GM21528 (cell line): ENCODE results near the gene FAXDC2.

Source experiments
- ATAC-seq: cut with Tn5 transposase; IDR thresholded peaks from one replicate; pipeline ENCODE4 v1.9.1; 2021; ENCODE audit warnings: mild to moderate bottlenecking, moderate library complexity; ENCODE audit not compliant: unreplicated experiment, low FRiP score

FAXDC2 gene, protein sequence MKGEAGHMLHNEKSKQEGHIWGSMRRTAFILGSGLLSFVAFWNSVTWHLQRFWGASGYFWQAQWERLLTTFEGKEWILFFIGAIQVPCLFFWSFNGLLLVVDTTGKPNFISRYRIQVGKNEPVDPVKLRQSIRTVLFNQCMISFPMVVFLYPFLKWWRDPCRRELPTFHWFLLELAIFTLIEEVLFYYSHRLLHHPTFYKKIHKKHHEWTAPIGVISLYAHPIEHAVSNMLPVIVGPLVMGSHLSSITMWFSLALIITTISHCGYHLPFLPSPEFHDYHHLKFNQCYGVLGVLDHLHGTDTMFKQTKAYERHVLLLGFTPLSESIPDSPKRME

DNA sequence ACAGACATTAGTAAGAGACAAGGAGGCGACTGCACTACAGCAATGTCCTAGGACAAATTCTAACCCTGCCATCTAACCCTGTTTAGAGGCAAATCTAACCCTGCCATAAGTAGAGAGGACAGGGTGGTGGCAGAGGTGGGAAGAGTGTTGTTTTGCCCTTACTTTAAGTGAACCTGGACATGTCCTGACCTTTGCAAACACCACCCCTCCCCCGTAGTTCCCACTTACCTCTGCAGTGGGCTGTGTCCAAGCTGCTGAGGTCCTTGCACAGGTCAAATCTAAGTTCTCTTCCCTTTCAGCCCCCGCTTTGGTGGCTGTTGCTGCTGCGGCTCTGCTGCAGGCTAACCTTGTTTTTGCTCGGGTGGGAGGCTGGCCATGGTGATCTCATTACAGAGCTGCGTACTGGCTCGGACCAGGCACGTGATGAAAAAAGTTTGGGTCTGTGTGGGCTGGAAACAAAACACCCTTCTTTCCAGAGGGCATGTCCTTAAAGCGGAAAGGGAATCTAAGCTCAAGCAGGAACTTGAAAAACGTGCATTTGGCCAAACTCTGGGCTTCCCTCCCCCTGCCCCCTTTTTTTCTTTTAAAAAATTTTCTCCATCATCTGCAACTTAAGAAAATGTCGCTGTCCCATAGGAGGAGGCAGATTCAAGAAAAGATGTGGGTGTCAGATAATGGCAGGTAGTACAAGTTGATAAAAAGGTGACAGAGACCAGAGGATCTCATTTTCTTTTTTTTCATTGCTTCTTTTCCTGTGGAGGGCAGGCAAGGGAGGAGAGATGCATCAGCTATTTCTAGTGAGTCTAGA, at the start of gene FAXDC2:
Gene FAXDC2, minus strand, starts transcription at position 349 of the 808 bp plus-strand sequence. CDS start 12,425 bp downstream, outside the sequence.
- no peak for ATAC-seq

DNA sequence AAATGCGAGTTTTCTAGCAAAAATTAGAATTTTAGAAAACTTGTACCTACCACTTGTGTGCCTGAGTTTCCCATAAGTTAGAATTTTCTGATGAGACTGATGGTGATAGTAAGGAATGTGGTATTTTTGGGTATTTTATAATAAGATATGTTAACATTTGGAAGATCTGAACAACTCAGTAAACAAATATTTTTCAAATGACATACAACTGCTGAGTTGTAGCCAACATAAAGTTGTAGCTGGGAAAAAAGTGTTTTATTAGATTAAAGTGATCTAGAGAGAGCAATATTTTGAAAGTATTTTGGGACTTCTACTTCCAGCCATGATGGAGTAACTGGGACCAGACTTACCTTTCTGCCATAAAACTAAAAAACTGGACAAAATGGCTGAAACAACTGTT, 49.7 kb upstream of the FAXDC2 start:
- no peak for ATAC-seq

DNA sequence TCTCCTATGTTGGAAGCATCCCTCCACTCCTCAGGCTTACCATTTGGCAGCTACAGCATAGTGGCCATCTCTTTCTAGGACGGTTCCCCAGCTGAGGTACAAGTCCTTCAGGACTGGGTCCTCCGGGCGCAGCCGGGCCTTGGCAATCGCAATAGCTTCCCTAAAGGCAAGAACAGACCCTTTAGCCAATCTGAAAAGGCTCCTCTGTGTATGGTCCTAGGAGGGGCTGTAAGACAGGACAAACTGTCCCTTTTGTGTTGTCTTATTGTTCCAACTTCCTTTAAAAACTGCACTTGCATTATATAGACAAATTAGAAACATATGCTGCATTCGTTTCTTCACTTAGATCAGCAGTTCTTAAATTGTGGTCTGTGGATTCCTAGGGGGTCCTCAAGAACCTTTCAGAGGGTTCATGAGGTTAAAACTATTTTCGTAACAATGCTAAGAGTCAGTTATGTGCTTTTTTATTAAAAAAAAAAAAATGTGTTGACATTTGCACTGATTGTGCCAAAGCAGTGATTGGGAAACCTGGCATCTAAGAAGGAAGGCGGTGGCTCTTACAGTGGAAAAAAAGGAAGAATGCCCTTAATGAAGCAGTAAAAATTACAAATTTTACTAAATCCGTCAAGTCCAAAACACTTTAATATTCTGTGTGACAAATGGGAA, 48.9 kb upstream of the FAXDC2 start:
- no peak for ATAC-seq

DNA sequence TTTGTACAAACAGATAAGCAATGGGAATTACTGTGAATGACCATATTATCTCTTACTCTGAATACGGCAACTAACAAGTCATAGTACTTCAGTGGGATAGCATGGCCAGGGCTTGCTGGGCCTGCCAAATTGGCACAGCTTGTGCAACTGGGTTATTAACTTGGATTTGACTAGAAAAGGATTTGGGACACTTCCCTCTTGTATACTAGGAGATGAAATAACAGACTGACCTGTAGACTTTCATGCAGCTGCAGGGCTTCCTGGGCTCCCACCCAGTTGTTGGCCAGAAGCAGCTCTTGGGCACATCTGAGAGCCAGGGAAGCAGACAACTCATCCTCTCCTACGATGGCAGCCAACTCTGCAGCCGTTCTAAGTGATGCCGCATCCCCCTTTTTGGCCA, 47.8 kb upstream of the FAXDC2 start:
- ATAC-seq = no peak

DNA sequence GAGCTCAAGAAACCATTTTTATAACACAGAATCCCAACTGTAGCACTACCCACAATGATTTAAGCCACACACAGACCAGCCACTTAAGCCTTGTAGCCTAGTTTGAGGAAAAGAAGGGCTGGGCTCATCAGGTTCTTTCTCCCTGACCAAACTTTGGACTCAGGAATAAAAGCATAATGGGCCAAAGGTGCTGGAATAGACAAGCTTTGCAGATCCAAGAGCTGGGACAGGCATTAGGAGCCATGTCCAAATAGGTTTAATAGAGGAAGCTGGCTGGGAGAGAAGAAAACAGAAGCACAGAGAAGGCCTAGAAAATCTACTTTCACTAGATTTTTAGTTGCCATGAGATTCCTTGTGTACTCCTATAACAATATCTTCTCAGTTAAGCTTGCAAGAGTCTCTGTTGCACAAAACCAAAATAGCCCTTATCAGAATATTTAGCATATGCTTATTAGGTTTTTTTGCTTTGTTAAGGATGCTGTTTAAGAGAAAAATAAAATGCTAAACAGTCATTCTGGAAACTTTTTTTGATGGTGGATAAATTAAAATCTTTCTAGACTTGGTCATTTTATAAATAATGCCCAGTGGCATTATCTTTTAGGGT, 46.3 kb upstream of the FAXDC2 start:
- no peak for ATAC-seq

DNA sequence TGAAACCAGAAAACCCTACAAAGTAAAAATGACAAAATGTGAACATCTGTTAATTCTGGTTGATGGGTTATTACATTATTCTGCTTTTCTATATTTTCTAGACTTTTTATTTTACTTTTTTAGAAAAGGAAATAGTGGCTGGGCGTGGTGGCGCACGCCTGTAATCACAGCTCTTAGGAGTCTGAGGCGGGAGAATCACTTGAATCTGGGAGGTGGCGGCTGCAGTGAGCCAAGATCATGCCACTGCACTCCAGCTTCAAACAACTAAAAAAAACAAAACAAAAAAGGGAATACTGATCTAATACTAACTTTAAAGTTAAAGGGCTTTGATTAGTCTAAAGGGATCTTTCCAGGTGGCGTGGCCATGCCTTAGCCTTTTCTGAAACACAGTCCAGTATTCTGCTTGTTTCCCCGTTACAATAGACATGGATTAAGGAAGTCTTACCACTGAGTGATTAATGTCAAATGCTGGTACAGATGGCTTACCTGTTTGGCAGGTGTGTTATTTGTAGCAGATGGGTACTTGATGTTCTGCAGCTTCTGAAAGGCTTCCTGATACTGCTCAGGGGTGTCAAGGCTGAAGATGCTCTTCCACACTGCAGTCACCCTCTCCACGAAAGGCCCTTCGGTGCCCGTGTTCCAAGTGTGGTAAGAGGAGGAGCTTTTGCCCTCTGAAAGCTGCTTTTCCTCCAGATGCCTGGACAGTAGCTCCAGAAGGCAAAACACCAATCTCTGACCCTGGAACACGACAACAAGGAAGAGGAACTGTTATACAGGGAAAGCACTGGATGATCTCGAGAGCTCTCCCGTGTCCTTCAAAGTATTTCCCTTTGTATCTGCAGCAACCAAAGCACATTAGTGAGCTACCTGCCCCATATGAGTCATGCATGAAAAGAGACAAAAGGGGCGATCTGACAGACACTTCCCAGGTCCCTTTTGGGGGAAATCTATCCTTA, 45.5 kb upstream of the FAXDC2 start:
- no peak for ATAC-seq

DNA sequence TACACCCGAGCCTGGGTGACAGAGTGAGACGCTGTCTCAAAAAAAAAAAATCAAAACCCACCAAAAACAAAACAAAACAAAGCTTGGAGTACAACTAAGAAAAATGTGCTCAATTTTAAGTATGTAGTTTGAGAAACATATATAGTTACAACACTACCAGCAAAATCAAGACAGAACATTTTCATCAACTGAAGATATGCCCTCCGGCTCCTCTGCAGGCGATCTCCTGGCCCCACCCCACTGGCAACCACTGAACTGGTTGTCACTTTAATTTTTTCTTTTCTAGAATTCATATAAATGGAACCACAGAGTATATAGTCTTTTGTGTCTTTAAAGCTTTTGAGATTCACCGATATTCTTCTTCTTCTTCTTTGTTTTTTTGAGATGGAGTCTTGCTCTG, 43.0 kb upstream of the FAXDC2 start:
- ATAC-seq = no peak

DNA sequence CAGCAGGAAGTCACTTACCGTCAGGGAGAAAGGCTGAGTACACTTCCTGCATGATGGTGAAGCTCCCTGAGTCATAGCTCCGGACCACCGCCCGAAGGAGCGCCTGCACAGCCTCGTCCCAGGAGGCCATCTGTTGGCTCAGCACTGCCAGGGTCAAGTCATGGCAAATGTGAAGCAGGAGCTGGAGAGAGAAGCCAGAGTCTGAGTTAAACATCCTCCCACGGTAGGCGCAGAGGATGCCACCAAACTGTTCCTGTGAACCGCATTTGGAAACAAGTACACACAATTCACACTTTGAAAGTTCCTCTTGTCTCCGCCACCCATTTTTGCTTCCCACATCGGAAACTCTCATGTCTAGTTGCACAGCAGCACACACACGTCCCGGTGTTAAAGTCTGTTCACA, 42.0 kb upstream of the FAXDC2 start:
- no peak for ATAC-seq

DNA sequence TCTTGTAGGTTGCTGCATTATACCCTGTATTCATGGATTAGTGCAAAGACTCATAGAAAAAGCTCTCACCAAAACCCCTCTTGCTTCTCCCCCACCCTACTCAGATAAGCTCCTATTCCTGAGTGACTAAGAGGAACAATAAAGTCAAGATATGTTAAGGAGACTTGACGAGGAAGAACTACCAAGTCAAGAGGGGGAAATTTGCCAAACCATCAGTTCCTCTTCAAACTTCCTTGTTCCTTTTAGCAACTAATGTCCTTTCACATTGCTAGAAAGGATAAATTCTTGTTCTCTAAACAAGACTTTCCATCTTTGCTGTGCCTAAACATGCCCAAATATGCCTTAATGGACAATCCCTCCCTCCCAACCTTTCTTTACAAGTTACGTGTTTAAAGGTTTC, 35.0 kb upstream of the FAXDC2 start:
- no peak for ATAC-seq

DNA sequence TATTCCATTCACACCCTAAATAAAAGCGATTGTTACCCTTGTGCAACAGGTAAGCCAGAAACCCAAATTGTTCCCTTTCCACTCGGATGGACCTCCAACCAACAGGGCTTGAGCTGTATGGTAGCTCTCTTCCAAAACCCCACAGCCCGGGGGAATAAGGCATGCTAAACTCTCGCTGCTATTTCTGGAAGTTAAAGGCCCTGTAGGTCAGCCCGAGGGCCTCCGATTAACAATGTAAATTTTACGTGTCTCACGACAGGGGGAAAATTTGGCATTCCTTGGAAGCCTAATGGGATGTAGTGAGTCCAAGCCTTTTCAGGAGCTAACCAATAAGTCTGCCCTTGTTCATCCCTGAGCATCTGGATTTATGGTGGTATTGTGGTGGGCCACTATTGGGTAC, 34.0 kb upstream of the FAXDC2 start:
- no peak for ATAC-seq

DNA sequence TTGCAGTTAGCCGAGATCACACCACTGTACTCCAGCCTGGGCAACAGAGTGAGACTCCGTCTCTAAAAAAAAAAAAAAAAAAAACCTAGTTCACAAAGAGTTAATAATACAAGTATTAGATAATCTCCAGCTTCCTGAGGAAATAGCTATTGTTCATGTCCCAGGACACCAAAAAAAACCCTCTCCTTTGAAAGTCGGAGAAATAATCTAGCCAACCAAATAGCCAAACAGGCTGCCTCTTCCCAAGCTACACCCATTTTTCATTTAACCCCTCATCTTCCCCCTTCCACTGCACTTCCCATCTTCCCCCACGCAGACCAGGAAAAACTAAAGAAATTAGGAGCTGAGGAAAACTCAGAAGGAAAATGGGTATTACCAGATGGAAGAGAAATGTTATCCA, 31.6 kb upstream of the FAXDC2 start:
- no peak for ATAC-seq

DNA sequence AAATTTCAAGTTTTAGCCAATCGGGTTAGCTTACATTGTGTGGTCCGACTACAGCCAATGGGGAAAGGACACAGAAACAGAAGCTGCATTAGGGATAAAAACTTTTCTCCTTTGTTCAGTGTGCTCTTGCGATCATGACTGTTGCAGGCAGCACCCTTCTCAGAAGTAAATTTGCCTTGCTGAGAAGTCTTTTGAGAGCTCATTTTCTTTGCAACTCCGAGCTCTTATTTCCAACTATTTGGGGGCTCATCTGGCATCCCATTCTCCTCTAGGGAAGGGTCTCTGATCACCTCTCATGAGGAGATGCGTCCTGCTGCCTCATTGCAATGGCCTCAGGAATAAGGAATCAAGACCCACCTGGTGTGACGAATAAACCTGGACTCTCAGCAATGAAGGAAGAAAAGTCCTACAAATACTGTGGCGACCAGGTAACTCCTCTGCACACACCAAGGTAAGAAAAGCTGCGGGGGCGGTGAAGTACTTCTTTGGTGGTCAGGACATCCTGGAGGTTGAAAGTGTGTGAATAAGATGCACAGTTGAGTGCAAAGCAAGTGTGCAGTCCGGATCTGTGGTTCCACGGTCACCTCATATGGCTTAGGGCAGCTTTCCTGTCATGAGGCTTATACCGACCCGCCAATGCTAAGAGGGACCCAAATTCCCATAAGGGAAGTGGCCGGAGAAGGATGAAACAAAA, 28.4 kb upstream of the FAXDC2 start:
- ATAC-seq = no peak

DNA sequence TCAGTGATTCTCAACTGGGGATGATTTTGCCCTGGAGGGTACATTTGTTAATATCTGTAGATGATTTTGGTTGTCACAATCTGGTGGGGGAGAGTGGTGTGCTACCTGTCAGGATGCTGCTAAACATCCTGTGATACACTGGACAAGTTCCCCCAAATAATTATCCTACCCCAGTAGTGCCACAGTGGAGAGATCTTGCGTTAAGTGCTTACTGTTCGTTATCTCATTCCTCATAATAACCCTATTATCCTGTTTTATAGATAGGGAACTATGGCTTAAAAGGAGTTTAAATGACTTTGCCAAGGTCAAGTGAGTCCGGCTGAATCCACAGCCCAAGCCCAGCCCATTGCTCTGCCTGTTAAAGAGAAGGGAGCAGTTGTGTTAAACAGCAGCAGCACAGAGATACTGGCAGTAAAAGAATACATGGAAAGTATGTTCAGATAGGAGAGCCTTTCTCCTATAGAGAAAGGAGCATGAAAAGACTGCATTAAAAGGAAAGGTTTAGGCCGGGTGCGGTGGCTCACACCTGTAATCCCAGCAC, 23.5 kb upstream of the FAXDC2 start:
- no peak for ATAC-seq

DNA sequence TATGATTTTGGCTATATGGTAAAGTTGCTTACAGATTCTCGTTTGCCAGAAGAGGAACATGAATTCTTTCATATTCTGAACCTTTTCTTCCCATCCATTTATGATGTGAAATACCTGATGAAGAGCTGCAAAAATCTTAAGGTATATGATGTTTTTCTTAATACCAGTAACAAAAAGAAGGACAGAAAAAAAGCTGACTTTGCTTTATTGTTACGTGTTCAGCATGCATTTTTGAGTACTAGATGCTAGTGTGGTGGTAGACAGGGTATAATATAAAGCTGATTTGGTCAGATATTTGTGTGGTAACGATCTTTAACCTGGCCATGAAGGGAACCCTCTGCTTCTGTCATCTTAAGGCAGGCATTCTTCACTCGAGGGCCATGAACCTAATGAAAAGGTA, 21.3 kb upstream of the FAXDC2 start:
- no peak for ATAC-seq

DNA sequence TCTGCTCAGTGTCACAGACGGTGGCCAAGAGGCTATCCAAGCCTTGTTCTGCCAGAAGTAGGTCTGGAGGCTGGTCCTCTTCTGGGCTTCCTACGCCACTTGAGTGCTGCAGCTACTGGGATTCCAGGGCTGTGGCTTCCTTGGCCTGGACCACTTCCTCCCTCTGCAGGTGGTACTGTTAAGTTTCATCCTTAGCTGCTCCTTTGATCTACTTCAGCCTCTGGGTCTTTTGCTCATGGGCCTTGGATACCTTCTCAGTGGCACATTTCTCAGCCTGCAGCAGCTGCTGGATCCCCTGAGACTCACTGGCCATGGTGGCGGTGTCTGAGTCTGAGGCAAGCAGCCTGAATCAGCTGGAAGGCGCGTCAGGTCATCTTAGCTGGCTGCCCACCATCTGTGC, 18.3 kb upstream of the FAXDC2 start:
- ATAC-seq = no peak

DNA sequence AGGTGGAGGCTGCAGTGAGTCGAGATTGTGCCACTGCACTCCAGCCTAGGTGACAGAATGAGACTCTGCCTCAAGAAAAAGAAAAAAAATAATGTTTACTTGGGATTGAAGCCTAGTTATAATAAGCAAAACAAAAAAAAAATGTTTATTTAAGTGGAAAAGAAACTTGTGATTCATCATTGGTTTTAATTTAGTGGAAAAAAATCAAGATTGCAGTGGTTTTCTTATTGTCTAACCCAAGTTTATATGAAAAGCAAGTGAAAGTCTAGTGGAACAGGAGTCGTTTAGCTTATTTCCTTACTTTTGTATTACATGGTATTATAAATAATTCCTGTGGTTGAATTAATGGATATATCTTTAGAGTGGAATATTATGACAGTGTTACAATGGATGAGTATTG, 16.4 kb upstream of the FAXDC2 start:
- ATAC-seq = no peak

DNA sequence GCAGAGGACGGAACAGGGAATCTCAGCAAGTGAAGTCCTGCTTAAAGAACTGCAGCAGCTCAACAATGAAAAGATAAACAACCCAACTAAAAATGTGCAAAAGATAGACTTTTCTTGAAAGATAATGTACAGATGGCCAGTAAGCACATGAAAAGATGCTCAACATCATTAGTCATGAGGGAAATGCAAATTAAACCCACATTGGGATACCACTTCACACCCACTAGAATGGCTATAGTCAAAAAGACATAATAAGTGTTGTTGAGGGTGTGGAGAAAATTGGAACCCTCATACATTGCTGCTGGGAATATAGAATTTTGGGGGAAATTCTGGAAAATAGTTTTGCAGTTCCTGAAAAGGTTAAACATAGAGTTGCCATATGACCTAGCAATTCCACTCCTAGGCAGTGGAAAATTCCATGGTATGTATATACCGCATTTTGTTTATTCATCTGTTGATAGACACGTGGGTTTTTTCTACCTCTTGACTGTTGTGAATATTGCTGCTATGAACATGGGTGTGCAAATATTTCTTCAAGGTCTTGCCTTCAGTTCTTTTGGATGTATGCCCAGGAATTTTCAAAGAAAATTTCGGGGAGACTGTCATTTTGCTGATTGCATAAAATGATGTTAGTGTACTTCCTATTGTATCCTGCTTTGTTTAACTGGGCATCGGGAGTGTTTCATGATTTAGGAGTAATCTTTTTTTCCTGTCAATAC, 15.2 kb upstream of the FAXDC2 start:
- no peak for ATAC-seq

DNA sequence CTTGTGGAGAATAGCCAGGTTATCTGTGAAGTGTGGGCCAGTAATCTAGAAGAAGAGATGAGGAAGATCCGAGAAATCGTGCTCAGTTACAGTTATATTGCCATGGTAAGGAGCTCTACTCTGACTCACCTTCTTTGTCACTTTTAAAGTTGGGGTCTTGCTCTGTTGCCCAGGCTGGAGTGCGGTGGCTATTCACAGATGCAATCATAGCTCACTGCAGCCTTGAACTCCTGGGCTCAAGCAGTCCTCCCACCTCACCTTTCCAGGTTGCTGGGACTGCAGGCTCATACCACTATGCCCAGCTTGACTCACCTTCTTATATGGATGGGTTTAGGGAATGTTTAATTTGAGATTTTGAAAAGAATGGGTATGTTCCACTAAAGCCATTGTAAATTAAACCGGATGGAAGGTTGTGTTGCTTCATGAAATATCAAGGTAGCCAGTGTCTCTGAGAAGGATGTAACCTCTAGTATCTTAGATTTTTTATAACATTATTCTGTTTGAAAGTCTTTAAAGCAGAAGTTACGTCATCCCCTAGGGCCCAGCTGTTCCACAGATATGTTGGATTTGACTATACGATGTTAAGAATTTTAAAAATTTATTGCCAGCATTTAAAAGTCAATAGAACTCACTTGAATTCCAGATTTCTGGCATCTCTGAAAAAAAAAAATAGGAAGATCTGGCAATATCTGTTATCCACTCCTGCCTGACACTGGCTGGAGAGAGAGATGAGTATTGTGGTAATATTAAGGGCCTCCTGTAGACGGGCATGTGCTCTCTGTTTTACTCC, 13.1 kb upstream of the FAXDC2 start:
- ATAC-seq = no peak
